Right renal cortex interstitium (tissue), 3 donors: ENCODE measurements around the gene UGT2B10. TPM values are rescaled to one million over a fixed set of nuclear protein-coding genes. Genes with fewer than 3 reads are reported as not detected.
"Not testable (repeated sequence)": the region's sequence is repeated elsewhere in the genome, so short reads cannot be mapped to it uniquely, and the experiment has no call there.

Source experiments
- DNase-seq, 3 donors: peaks; one replicate each; pipeline ENCODE4 v3.0.0-alpha.2; 2013; ENCODE audit warnings: low read depth in 3 of 3, low spot score in 2 of 3
- polyA plus RNA-seq, 3 donors: library from polyadenylated mRNA; unstranded; fragments of 120-200 nt; gene quantifications; one replicate each; pipeline ENCODE4 v1.2.1, GENCODE V29; 2013; ENCODE audit not compliant: insufficient read length in 3 of 3

Gene UGT2B10
- polyA plus RNA-seq: under 1 TPM; 0.14 to 0.44 (median 0.33) TPM

DNA sequence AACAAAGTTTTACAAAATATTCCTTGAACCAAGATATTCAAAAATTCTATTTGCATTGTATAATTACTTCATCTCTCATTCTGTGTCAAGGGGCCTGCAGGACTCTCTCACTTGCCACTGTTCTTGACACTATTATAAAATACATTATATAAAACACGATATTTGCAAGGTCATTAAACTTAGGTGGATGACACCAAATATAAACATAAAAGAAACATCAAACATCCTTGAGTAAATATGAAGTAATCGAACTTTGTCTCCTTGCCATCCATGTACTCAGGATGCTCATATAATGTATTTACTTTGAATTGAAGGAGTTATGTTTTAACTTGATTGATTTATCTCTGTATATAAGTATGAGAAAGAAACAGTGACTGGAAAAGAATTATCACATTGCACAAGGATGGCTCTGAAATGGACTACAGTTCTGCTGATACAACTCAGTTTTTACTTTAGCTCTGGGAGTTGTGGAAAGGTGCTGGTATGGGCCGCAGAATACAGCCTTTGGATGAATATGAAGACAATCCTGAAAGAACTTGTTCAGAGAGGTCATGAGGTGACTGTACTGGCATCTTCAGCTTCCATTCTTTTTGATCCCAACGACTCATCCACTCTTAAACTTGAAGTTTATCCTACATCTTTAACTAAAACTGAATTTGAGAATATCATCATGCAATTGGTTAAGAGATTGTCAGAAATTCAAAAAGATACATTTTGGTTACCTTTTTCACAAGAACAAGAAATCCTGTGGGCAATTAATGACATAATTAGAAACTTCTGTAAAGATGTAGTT, at the start of gene UGT2B10:
TSS of gene UGT2B10 (plus strand) at position 378 of the 793 bp plus-strand sequence. CDS start at position 404, 26 bp downstream.
- not testable (repeated sequence) for DNase-seq

DNA sequence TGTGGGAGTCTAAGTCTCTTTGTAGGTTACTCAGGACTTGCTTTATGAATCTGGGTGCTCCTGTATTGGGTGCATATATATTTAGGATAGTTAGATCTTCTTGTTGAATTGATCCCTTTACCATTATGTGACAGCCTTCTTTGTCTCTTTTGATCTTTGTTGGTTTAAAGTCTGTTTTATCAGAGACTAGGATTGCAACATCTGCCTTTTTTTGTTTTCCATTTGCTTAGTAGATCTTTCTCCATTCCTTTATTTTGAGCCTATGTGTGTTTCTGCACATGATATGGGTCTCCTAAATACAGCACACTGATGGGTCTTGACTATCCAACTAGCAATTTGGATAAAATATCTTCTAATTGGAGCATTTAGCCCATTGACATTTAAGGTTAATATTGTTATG, 44.0 kb upstream of the UGT2B10 start:
- DNase-seq: not testable (repeated sequence)

DNA sequence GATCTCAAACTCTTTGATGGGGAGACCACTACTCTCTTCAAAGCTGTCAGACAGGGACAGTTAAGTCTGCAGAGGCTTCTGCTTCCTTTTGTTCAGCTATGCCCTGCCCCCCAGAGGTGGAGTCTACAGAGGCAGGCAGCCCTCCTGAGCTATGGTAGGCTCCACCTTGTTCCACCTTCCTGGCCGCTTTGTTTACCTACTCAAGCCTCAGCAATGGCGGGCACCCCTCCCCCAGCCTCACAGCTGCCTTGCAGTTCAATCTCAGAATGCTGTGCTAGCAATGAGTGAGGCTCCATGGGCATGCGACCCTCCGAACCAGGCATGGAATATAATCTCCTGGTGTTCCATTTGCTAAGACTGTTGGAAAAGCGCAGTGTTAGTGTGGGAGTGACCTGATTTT, 42.1 kb upstream of the UGT2B10 start:
- DNase-seq: no peak

DNA sequence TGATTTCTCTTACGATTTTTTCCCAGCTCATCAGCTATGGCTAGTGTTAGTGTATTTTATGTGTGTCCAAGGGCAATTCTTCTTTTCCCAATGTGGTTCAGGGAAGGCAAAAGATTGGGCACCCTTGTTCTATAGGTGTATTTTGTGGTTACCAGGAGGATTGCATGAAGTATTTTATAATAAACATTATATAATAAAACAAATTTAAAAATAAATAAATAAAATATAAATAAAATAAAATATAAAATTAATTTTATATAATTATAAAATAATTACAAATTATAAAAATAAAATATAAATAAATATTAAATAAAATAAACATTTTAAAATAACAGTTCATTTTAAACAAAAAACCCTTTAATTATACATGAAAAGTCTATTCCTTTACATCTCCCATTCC, 35.6 kb upstream of the UGT2B10 start:
- no peak for DNase-seq

- DNase-seq: no peak
These were observed 18.7 kb upstream of the UGT2B10 start for GRCh38 chr4:68797048-68797447.

DNA sequence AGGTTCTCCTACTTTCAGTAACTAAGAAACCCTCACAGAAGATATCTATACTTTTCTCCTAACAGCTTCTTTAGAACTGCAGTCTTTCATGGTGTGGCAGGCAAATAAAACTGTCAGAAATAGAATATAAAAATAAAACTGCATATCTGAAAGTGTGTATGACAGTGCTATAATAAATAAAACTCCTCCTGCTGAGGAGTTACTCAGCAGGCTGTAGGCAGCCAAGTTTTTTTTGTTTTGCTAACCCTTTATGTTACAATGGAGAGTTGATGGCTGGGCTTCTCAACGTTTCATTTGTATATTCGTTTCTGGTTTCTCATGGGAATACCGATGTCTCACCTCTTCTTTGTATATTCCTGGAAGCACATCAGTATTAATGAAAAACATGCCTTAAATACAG, 18.2 kb upstream of the UGT2B10 start:
- DNase-seq: no peak

GRCh38 chr4:68803013-68803412, 12.8 kb upstream of the UGT2B10 start:
- no peak for DNase-seq

DNA sequence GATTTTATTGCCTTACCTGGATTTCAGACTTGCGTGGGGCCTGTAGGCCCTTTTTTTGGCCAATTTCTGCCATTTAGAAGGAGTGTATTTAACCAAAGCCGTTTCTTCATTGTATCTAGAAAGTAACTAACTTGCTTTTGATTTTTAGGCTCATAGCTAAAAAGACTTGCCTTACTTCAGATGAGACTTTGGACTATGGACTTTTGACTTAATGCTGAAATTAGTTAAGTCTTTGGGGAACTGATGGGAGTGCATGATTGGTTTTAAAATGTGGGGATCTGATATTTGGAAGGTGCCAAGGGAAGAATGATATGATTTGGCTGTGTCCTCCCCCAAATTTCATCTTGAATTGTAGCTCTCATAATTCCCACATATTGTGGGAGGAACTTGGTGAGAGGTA, 7.7 kb upstream of the UGT2B10 start:
- no peak for DNase-seq

DNA sequence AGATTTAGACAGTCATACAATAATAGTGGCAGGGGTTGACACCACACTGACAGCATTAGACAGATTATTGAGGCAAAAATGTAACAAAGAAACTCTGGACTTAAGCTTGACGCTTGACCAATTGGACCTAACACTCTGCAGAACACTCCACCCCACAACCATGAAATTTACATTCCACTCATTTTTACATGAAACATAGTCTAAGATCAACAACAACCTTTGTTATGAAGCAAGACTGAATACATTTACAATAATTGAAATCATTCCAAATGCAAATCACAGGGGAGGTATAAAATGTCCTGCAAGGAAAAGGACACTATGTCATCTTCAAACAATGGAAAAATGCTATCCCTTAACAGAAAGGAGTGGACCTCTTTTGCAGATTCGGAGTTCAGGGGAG, 4.9 kb upstream of the UGT2B10 start:
- no peak for DNase-seq

DNA sequence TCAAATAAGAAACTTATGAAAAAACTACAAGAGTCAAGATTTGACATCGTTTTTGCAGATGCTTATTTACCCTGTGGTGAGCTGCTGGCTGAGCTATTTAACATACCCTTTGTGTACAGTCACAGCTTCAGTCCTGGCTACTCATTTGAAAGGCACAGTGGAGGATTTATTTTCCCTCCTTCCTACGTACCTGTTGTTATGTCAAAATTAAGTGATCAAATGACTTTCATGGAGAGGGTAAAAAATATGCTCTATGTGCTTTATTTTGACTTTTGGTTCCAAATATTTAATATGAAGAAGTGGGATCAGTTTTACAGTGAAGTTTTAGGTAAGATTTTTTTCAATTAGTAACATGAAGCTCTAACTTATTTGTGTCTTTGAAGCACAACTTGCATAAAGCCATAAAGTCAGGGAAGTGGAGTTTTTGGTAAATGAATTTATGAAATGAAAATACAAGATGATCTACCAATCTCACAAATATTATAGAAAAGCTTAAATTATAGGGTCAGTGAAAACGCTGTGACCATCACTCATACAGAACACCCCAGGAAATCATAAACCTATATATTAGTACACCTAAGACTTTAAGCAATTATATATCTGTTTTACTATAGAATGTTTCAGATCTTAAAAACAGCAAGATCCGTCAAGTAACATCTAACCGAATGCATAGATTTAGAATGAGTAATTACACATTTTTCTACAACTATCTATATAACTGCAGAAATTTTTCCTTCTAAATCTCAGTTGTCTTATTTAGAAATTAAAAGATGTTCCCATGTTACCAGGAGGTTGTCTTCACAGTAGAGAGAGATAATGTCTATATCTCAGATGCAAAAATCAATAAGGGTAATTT, 844 bp downstream of the UGT2B10 start:
- not testable (repeated sequence) for DNase-seq

DNA sequence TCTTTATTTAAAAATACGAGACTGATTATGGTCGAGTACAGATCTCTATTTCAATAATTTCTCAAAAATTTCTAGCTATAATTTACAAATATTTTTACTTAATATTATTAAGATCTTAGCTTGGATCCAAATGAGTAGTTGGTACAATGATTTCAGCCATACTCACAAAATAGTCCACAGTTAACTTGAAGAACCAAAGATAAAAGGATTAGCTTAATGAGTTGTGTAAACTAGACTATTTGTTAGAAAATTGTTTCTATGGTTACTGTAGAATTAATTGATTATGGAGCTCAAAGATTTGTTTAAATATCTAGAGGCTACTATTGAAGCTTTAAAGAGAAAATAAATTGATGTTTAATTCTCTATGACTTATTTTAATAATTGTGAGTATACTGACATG, 1.6 kb downstream of the UGT2B10 start:
- DNase-seq: no peak

GRCh38 chr4:68818030-68818462, 2.3 kb downstream of the UGT2B10 start:
- DNase-seq: not testable (repeated sequence)

- DNase-seq: no peak
These were observed 15.8 kb downstream of the UGT2B10 start for GRCh38 chr4:68831642-68832041.

GRCh38 chr4:68850293-68850692, 34.5 kb downstream of the UGT2B10 start:
- no peak for DNase-seq

GRCh38 chr4:68855771-68856170, 40.0 kb downstream of the UGT2B10 start:
- no peak for DNase-seq

DNA sequence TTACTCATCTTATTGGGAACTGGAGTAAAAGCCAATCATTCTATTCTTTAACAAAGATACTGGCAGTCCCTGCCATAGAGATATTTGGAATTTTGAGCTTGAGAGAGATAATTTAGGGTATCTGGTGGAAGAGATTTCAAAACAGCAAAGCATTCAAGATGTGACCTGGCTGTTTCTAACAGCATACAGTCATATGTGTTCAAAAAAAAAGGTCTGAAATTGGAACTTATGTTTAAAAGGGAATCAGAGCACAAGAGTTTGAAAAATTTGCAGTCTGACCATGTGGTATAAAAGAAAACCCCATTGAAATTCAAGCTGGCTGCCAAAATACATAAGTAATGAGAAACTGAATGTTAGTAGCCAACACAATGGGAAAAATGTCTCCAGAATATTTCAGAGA, 42.2 kb downstream of the UGT2B10 start:
- no peak for DNase-seq

DNA sequence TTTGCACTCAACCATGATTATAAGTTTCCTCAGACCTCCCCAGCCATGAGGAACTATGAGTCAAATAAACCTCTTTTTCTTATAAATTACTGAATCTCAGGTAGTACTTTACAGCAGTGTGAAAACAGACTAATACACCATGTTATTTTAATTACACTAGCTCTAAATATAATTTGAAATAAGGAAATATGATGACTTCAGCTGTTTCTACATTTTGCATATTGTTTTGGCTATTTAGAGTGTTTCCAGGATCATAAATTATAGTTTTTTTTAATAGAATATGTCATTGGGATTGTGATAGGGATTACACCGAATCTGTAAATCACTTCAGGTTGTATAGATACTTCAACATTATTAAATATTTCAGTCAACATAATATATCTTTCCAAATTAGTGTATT, 43.9 kb downstream of the UGT2B10 start:
- DNase-seq: no peak

DNA sequence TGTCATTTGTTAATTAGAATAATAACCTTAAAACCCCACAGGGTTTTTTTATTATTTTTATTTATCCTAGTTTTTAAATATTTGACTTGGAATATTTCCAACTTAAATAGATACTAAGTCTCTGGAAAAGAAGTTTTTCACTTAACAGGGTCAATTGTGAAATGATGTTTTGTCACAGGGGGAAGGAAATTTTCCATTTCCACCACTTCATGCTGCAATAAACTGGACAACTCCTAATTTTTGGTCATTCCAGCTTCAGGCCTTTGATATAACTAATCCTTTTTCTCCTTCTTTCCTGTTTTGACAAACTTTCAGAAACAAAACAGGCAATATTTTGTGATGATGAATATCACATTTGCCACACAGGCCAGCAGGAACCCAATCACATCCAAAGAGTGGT, 45.3 kb downstream of the UGT2B10 start:
- DNase-seq: no peak

- DNase-seq: no peak
These were observed 48.8 kb downstream of the UGT2B10 start for GRCh38 chr4:68864438-68865187.

GRCh38 chr4:68865188-68865638, 49.4 kb downstream of the UGT2B10 start:
- DNase-seq: no peak

DNA sequence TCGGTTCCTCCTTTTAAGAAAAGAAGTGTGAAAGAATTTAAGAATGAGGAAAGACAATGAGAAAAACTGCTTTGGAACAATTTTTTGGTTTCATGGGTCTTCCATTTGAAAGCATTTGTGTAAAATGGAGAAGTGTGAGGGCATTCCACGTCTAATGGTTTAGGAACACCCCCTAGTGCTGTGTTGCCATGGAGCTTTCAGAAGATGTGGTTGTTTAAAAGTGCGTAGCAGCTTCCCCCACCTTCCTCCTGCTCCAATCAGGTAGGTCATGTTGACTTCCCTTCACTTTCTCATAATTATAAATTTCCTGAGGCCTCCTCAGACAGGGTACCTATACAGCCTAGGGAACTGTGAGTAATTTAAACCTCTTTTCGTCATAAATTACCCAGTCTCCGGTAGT, 50.0 kb downstream of the UGT2B10 start:
- no peak for DNase-seq
